Keratinocyte (primary cell): ENCODE results near the gene ANKS1B. TPM values are rescaled to one million over a fixed set of nuclear protein-coding genes. Genes with fewer than 3 reads are reported as not detected.

Experiments
- DNase-seq: peaks from one replicate; pipeline ENCODE4 v3.0.0-alpha.2; 2011; ENCODE audit warnings: low read depth, missing footprints, low spot score
- FAIRE-seq: peaks from 2 replicates; lab custom pipeline; 2011; peaks lifted over from hg19 to GRCh38; lab: Jason Lieb, UNC
- H2AFZ ChIP-seq: 2 replicates; pipeline ENCODE4 v1.6.0; 2012; ENCODE audit warnings: low read length, control low read depth, inconsistent platforms; ENCODE audit not compliant: control insufficient read depth
- H3K27ac ChIP-seq: 2 replicates; pipeline ENCODE4 v1.5.1; 2011; ENCODE audit warnings: low read length; ENCODE audit not compliant: control insufficient read depth, insufficient read depth
- H3K27me3 ChIP-seq: 3 replicates; pipeline ENCODE4 v1.6.0; 2011; ENCODE audit warnings: low read length; ENCODE audit not compliant: control insufficient read depth, insufficient read depth; ENCODE audit errors: extremely low read depth
- H3K36me3 ChIP-seq, 2 experiments: 2 replicates in 1 of 2; 3 replicates in 1 of 2; pipeline ENCODE4 v1.5.1; 2011; ENCODE audit warnings: low read length in 2 of 2, mild to moderate bottlenecking in 1 of 2; ENCODE audit not compliant: control insufficient read depth in 2 of 2, insufficient read depth in 2 of 2; ENCODE audit errors: extremely low read depth in 1 of 2
- H3K4me1 ChIP-seq: 3 replicates; pipeline ENCODE4 v1.5.1; 2011; ENCODE audit warnings: low read length; ENCODE audit not compliant: control insufficient read depth, insufficient read depth; ENCODE audit errors: extremely low read depth
- H3K4me2 ChIP-seq: 3 replicates; pipeline ENCODE4 v1.6.0; 2011; ENCODE audit warnings: low read depth, low read length; ENCODE audit not compliant: control insufficient read depth, insufficient read depth; ENCODE audit errors: extremely low read depth
- H3K4me3 ChIP-seq, 3 experiments: fragments of 200-600 bp in 1 of 3; sonication (generic) in 1 of 3; 2 replicates in 2 of 3; 3 replicates in 1 of 3; pipeline ENCODE4 v1.5.1; 2011 to 2016; ENCODE audit warnings: low read length in 3 of 3, mild to moderate bottlenecking in 3 of 3, control low read depth in 2 of 3, inconsistent platforms in 1 of 3, low read depth in 1 of 3, mixed read lengths in 1 of 3, mixed run types in 1 of 3, moderate library complexity in 1 of 3; ENCODE audit not compliant: control insufficient read depth in 2 of 3, insufficient read depth in 2 of 3; ENCODE audit errors: extremely low read depth in 1 of 3
- H3K79me2 ChIP-seq: 2 replicates; pipeline ENCODE4 v1.6.0; 2012; ENCODE audit warnings: low read length; ENCODE audit not compliant: control insufficient read depth, insufficient read depth
- H3K9ac ChIP-seq: 3 replicates; pipeline ENCODE4 v1.6.0; 2011; ENCODE audit warnings: low read length; ENCODE audit not compliant: control insufficient read depth, insufficient read depth; ENCODE audit errors: extremely low read depth
- H3K9me1 ChIP-seq: 3 replicates; pipeline ENCODE4 v1.6.0; 2011; ENCODE audit warnings: low read length; ENCODE audit not compliant: control insufficient read depth, insufficient read depth; ENCODE audit errors: extremely low read depth
- H3K9me3 ChIP-seq: 2 replicates; pipeline ENCODE4 v1.5.1; 2012; ENCODE audit warnings: low read depth, low read length; ENCODE audit not compliant: control insufficient read depth
- H4K20me1 ChIP-seq: 3 replicates; pipeline ENCODE4 v1.6.0; 2011; ENCODE audit warnings: low read length; ENCODE audit not compliant: control insufficient read depth, insufficient read depth; ENCODE audit errors: extremely low read depth
- CTCF ChIP-seq, 3 experiments: IDR thresholded peaks in 1 of 3; conservative IDR thresholded peaks in 1 of 3; optimal IDR thresholded peaks in 1 of 3; 2 replicates in 2 of 3; 3 replicates in 1 of 3; pipeline versions ENCODE3 to v1.5.1; 2011; ENCODE audit warnings: low read length in 3 of 3, mild to moderate bottlenecking in 3 of 3, moderate library complexity in 2 of 3, control low read depth in 1 of 3, inconsistent platforms in 1 of 3; ENCODE audit not compliant: insufficient read depth in 2 of 3; ENCODE audit errors: extremely low read depth in 1 of 3
- EZH2 ChIP-seq: IDR thresholded peaks from one replicate; pipeline ENCODE4 v1.6.1; 2012; ENCODE audit warnings: inconsistent platforms, mild to moderate bottlenecking, low read length, moderate library complexity
- dilution Hi-C: fragments of 300-500 bp; cut with MboI; formaldehyde crosslinking; loops from one replicate; pipeline ENCODE4 v1.7.0; 2020; ENCODE audit warnings: low sequenced_read_pairs; ENCODE audit not compliant: extremely low pct_ligation_motif_present
- polyA plus RNA-seq, 5 experiments: library from polyadenylated mRNA; depleted of rRNA in 3 of 5; stranded (reverse) in 3 of 5; stranded (forward) in 1 of 5; unstranded in 1 of 5; fragments of >200 nt; gene quantifications; 1 replicate in 1 of 5; 2 replicates in 3 of 5; 3 replicates in 1 of 5; pipeline versions ENCODE4 v1.2.1 to v1.2.3, GENCODE V29; 2011 to 2012; ENCODE audit warnings: missing spikeins in 2 of 5, low read depth in 1 of 5, low replicate concordance in 1 of 5

ANKS1B gene
- polyA plus RNA-seq, 1 donor (not counting 4 experiments of a cell fraction or from before 2014, with no cell fraction given): not detected

GRCh38 chr12:99493197-99493596 is 491.5 kb downstream of the ANKS1B start:
- no peak overlapping the region for H3K4me2 ChIP-seq
- H2AFZ ChIP-seq: no peak overlapping the region
- dilution Hi-C loops: no loop called here
- no peaks in the 10 kb centered on the region for H3K27me3 ChIP-seq
- H3K9me1 ChIP-seq: no peaks in the 10 kb centered on the region
- no peak overlapping the region for H3K27ac ChIP-seq
- no peak for FAIRE-seq
- H3K9me3 ChIP-seq: no peaks in the 10 kb centered on the region
- H3K4me1 ChIP-seq: peaks cover 15% of the 10 kb centered on the region
- H3K9ac ChIP-seq: no peak overlapping the region
- no peak overlapping the region for H3K4me3 ChIP-seq
- DNase-seq: no peak
- H3K79me2 ChIP-seq: no peaks in the 10 kb centered on the region
- H4K20me1 ChIP-seq: no peaks in the 10 kb centered on the region
- TF ChIP-seq EZH2 (no peak), CTCF (optimal IDR thresholded peaks at IDR 0.05 in 1 of 3, IDR thresholded peaks at IDR 0.05 in 1 of 3, conservative IDR thresholded peaks at IDR 0.05 in 1 of 3; ENCODE audit: extremely low read depth in 1 of 3, insufficient read depth in 2 of 3, low read length in 3 of 3) (no peak)
- H3K36me3 ChIP-seq: no peaks in the 10 kb centered on the region

- Histone ChIP-seq H3K79me2 (no peaks in the 10 kb centered on the region), H3K36me3 (no peaks in the 10 kb centered on the region), H3K27me3 (no peaks in the 10 kb centered on the region), H4K20me1 (no peaks in the 10 kb centered on the region), H3K4me3 (no peak overlapping the region), H3K9ac (no peak overlapping the region), H3K9me1 (no peaks in the 10 kb centered on the region), H3K27ac (no peak overlapping the region), H2AFZ (no peak overlapping the region), H3K4me2 (no peak overlapping the region), H3K9me3 (no peaks in the 10 kb centered on the region), H3K4me1 (no peaks in the 10 kb centered on the region)
- dilution Hi-C loops: no loop called here
- FAIRE-seq (no peak), DNase-seq (no peak)
- TF ChIP-seq CTCF (optimal IDR thresholded peaks at IDR 0.05 in 1 of 3, IDR thresholded peaks at IDR 0.05 in 1 of 3, conservative IDR thresholded peaks at IDR 0.05 in 1 of 3; ENCODE audit: extremely low read depth in 1 of 3, insufficient read depth in 2 of 3, low read length in 3 of 3) (no peak), EZH2 (no peak)
Observed at GRCh38 chr12:99486277-99486676, 498.5 kb downstream of the ANKS1B start.
